Nephron (organoid): ENCODE results near the gene TES.

Source experiments
- H3K27ac Mint-ChIP-seq, 3 experiments: 2 replicates each; pipeline ENCODE4 v1.8.0; 2020; ENCODE audit warnings: mixed read lengths in 3 of 3, mild to moderate bottlenecking in 2 of 3, moderate library complexity in 1 of 3
- H3K27me3 Mint-ChIP-seq: 2 replicates; pipeline ENCODE4 v1.8.0; 2021; ENCODE audit warnings: low read depth, mild to moderate bottlenecking, moderate library complexity, mixed read lengths
- H3K36me3 Mint-ChIP-seq: 2 replicates; pipeline ENCODE4 v1.8.0; 2020; ENCODE audit warnings: low read depth, mixed read lengths
- H3K4me1 Mint-ChIP-seq: 2 replicates; pipeline ENCODE4 v1.8.0; 2020; ENCODE audit warnings: mixed read lengths
- H3K4me3 Mint-ChIP-seq, 3 experiments: 2 replicates each; pipeline ENCODE4 v1.8.0; 2020; ENCODE audit warnings: mild to moderate bottlenecking in 3 of 3, mixed read lengths in 3 of 3, moderate library complexity in 2 of 3
- H3K9me3 Mint-ChIP-seq: 2 replicates; pipeline ENCODE4 v1.8.0; 2020; ENCODE audit warnings: mixed read lengths
- CTCF ChIP-seq, 3 experiments: fragments of 200-600 bp; sonication (generic); IDR thresholded peaks; one replicate each; pipeline ENCODE4 v1.5.0; 2021; ENCODE audit warnings: antibody characterized with exemption in 3 of 3; ENCODE audit not compliant: unreplicated experiment in 3 of 3

Gene TES

GRCh38 chr7:116234517-116235200, 24.3 kb downstream of the TES start:
- Mint-ChIP-seq H3K27ac (no peak overlapping the region), H3K36me3 (peaks cover 10% of the 10 kb centered on the region), H3K4me1 (peaks cover 28% of the 10 kb centered on the region), H3K4me3 (no peak overlapping the region), H3K27me3 (no peaks in the 10 kb centered on the region), H3K9me3 (no peaks in the 10 kb centered on the region)
- no peak for TF ChIP-seq CTCF (IDR thresholded peaks at IDR 0.05; ENCODE audit: unreplicated experiment in 3 of 3)

- TF ChIP-seq CTCF (IDR thresholded peaks at IDR 0.05; ENCODE audit: unreplicated experiment in 3 of 3): no peak
Measured at GRCh38 chr7:116235380-116235779, 25.0 kb downstream of the TES start.

GRCh38 chr7:116236020-116236630, 25.8 kb downstream of the TES start:
- Mint-ChIP-seq H3K36me3 (peaks cover 10% of the 10 kb centered on the region), H3K27me3 (no peaks in the 10 kb centered on the region), H3K9me3 (no peaks in the 10 kb centered on the region), H3K27ac (peak overlapping the region in 2 of 3 experiments; percentile 19 to 26), H3K4me3 (no peak overlapping the region), H3K4me1 (peaks cover 26% of the 10 kb centered on the region)
- peak; percentile 73 to 78 (median 76) for TF ChIP-seq CTCF (IDR thresholded peaks at IDR 0.05; ENCODE audit: unreplicated experiment in 3 of 3)

More at GRCh38 chr7:116235380-116235779, 25.0 kb downstream of the TES start:
- peaks cover 29% of the 10 kb centered on the region for H3K4me1 Mint-ChIP-seq
- no peaks in the 10 kb centered on the region for H3K9me3 Mint-ChIP-seq
- H3K27ac Mint-ChIP-seq: no peak overlapping the region
- peaks cover 10% of the 10 kb centered on the region for H3K36me3 Mint-ChIP-seq
- no peak overlapping the region for H3K4me3 Mint-ChIP-seq
- no peaks in the 10 kb centered on the region for H3K27me3 Mint-ChIP-seq

GRCh38 chr7:116239020-116239419, 28.7 kb downstream of the TES start:
- Mint-ChIP-seq H3K27me3 (no peaks in the 10 kb centered on the region), H3K36me3 (peaks cover 29% of the 10 kb centered on the region), H3K4me3 (no peak overlapping the region), H3K4me1 (peaks cover 23% of the 10 kb centered on the region), H3K9me3 (no peaks in the 10 kb centered on the region), H3K27ac (peak overlapping the region; percentile 44 to 87 (median 55))
- TF ChIP-seq CTCF (IDR thresholded peaks at IDR 0.05; ENCODE audit: unreplicated experiment in 3 of 3): no peak

GRCh38 chr7:116239434-116239833, 29.1 kb downstream of the TES start:
- Mint-ChIP-seq H3K4me3 (no peak overlapping the region), H3K27ac (peak overlapping the region; percentile 64 to 87 (median 67)), H3K4me1 (peaks cover 23% of the 10 kb centered on the region), H3K27me3 (no peaks in the 10 kb centered on the region), H3K9me3 (no peaks in the 10 kb centered on the region), H3K36me3 (peaks cover 33% of the 10 kb centered on the region)
- no peak for TF ChIP-seq CTCF (IDR thresholded peaks at IDR 0.05; ENCODE audit: unreplicated experiment in 3 of 3)
